DOHH2 (cell line): ENCODE data around the gene MYH7.
"Not testable (repeated sequence)": the region's sequence is repeated elsewhere in the genome, so short reads cannot be mapped to it uniquely, and the experiment has no call there.

ENCODE experiments used
- H3F3A ChIP-seq: fragments of 200-600 bp; sonication (generic), shearing (Covaris generic); 2 replicates; pipeline ENCODE4 v1.6.0; 2016; ENCODE audit warnings: antibody characterized with exemption, mild to moderate bottlenecking; ENCODE audit not compliant: control insufficient read depth, insufficient read depth
- H3K27ac ChIP-seq: fragments of 200-600 bp; sonication (generic); 2 replicates; pipeline ENCODE4 v1.5.1; 2014; ENCODE audit warnings: low read depth, mild to moderate bottlenecking, low read length, moderate library complexity
- H3K27me3 ChIP-seq: fragments of 200-600 bp; sonication (generic); 2 replicates; pipeline ENCODE4 v1.6.1; 2014; ENCODE audit warnings: mild to moderate bottlenecking, low read length, mixed read lengths; ENCODE audit not compliant: control insufficient read depth
- H3K36me3 ChIP-seq: fragments of 200-600 bp; sonication (generic); 2 replicates; pipeline ENCODE4 v1.6.1; 2014; ENCODE audit warnings: mild to moderate bottlenecking, low read length, moderate library complexity, mixed read lengths; ENCODE audit not compliant: control insufficient read depth
- H3K4me1 ChIP-seq: fragments of 200-600 bp; sonication (generic); 2 replicates; pipeline ENCODE4 v1.6.1; 2014; ENCODE audit warnings: mild to moderate bottlenecking, low read length, mixed read lengths; ENCODE audit not compliant: control insufficient read depth
- H3K4me2 ChIP-seq: fragments of 200-600 bp; sonication (generic); 2 replicates; pipeline ENCODE4 v1.6.0; 2014; ENCODE audit warnings: mild to moderate bottlenecking, low read length, moderate library complexity
- H3K4me3 ChIP-seq: fragments of 200-600 bp; sonication (generic); 2 replicates; pipeline ENCODE4 v1.5.1; 2014; ENCODE audit warnings: mild to moderate bottlenecking, low read length, mixed read lengths
- H3K79me2 ChIP-seq: fragments of 200-600 bp; sonication (generic); 2 replicates; pipeline ENCODE4 v1.6.1; 2014; ENCODE audit warnings: mild to moderate bottlenecking, low read length, mixed read lengths; ENCODE audit not compliant: control insufficient read depth
- H3K9me2 ChIP-seq: fragments of 200-600 bp; sonication (generic); replicated peaks from 2 replicates; pipeline ENCODE4 v1.6.1; 2014; ENCODE audit warnings: mild to moderate bottlenecking, low read length, mixed read lengths; ENCODE audit not compliant: control insufficient read depth
- H3K9me3 ChIP-seq: fragments of 200-600 bp; sonication (generic); 2 replicates; pipeline ENCODE4 v1.6.1; 2014; ENCODE audit warnings: antibody characterized with exemption, low read length, mixed read lengths; ENCODE audit not compliant: control insufficient read depth, insufficient read depth
- H4K20me1 ChIP-seq: fragments of 200-600 bp; sonication (generic); 2 replicates; pipeline ENCODE4 v1.6.0; 2014; ENCODE audit warnings: low read depth, mild to moderate bottlenecking, antibody characterized with exemption, low read length, moderate library complexity; ENCODE audit not compliant: control insufficient read depth, insufficient read depth
- CTCF ChIP-seq: fragments of 200-600 bp; sonication (generic); IDR thresholded peaks from one replicate; pipeline ENCODE4 v1.5.1; 2014; ENCODE audit warnings: antibody characterized with exemption, mild to moderate bottlenecking, low read depth, low read length; ENCODE audit not compliant: poor library complexity, severe bottlenecking
- EZH2phosphoT487 ChIP-seq: fragments of 200-600 bp; sonication (generic); IDR thresholded peaks from 2 replicates; pipeline ENCODE4 v1.6.1; 2017; ENCODE audit warnings: borderline replicate concordance, mild to moderate bottlenecking, antibody characterized with exemption, low read length, moderate library complexity, mixed read lengths

Gene MYH7

GRCh38 chr14:23421594-23421993 is 13.9 kb downstream of the MYH7 start:
- H3K36me3 ChIP-seq: no peaks in the 10 kb centered on the region
- H3K9me3 ChIP-seq: no peaks in the 10 kb centered on the region
- no peak overlapping the region for H3K27ac ChIP-seq
- no peaks in the 10 kb centered on the region for H3K4me1 ChIP-seq
- no peaks in the 10 kb centered on the region for H3K9me2 ChIP-seq
- TF ChIP-seq EZH2phosphoT487 (no peak), CTCF (no peak)
- no peaks in the 10 kb centered on the region for H3F3A ChIP-seq
- H3K4me2 ChIP-seq: no peak overlapping the region
- no peaks in the 10 kb centered on the region for H3K79me2 ChIP-seq
- H3K4me3 ChIP-seq: no peak overlapping the region
- H4K20me1 ChIP-seq: no peaks in the 10 kb centered on the region
- no peaks in the 10 kb centered on the region for H3K27me3 ChIP-seq

GRCh38 chr14:23419646-23420045 is 15.8 kb downstream of the MYH7 start:
- not testable (repeated sequence) for H3K4me2 ChIP-seq, H3K36me3 ChIP-seq, H3K4me3 ChIP-seq, H3K4me1 ChIP-seq, H3K9me3 ChIP-seq, H3F3A ChIP-seq, H3K27ac ChIP-seq, H3K27me3 ChIP-seq, H3K9me2 ChIP-seq, H3K79me2 ChIP-seq, H4K20me1 ChIP-seq

GRCh38 chr14:23418021-23418420 is 17.4 kb downstream of the MYH7 start:
- Histone ChIP-seq H3K9me2 (no peaks in the 10 kb centered on the region), H3F3A (no peaks in the 10 kb centered on the region), H3K9me3 (no peaks in the 10 kb centered on the region), H3K27ac (no peak overlapping the region), H3K4me1 (no peaks in the 10 kb centered on the region), H3K36me3 (no peaks in the 10 kb centered on the region), H3K79me2 (no peaks in the 10 kb centered on the region), H4K20me1 (no peaks in the 10 kb centered on the region), H3K4me2 (no peak overlapping the region), H3K27me3 (no peaks in the 10 kb centered on the region), H3K4me3 (no peak overlapping the region)
- no peak for TF ChIP-seq EZH2phosphoT487
- TF ChIP-seq CTCF: no peak

- H3F3A ChIP-seq, H3K4me3 ChIP-seq, H3K9me3 ChIP-seq, H3K4me1 ChIP-seq, H4K20me1 ChIP-seq, H3K27me3 ChIP-seq, H3K9me2 ChIP-seq, H3K4me2 ChIP-seq, H3K27ac ChIP-seq, H3K79me2 ChIP-seq, H3K36me3 ChIP-seq: not testable (repeated sequence)
Measured at GRCh38 chr14:23417269-23417668, 18.2 kb downstream of the MYH7 start.
